NCI-H2196 treated with DMSO at 0.1 percent for 48 hours (cell line): Measurements from ENCODE around the gene ZFP92.

Experiments used
- DNase-seq: peaks from one replicate; lab custom pipeline; 2025; ENCODE audit not compliant: unreplicated experiment; lab: John Stamatoyannopoulos, UW

Gene ZFP92

DNA sequence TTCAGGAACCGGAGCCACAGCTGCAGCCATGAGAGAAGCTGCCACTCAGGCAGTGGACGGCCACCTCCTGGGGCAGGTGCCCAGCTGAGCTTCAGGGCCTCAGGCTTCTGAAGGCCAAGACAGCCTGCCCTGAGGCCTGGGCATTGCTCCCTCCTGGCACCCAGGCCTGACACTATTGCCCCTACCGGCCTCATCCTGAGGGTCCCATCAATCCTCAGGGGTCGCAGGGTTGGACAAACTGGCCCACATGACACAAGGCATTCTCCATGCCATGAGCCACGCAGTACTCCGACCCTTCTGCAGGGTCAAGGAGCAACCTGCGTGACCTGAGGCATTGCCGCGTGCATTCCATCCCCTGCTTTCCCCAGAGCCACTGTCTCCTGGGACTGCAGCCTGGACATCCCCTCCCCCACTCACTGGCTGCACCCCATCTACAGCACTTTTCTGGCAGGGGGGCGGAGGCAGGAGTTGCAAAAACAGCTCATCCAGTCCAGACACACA lies 3.0 kb upstream of the ZFP92 start:
- DNase-seq, result no peak

DNA sequence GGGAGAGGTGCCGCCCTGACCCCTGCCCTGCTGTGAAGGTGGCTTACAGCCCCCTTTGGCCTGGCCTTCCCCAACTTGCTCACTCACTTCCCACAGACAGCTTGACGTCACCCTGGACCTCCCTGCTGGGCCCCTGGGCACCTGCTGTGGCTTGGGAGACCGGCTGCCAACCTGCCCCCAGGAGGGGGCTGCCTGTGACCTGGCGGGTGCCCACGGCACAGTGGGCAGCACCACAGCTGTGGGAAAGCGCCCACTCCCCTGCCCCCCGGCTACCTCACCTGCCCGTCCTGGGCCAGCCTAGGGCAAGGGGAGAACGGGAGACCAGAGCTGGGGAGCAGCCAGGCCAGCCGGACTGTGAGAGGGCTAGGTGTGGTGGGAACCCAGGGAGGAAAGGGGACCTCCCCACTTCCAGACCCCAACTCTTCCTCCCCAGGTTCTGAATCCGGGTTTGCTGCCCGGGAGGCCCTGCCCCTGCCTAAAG lies 2.4 kb upstream of the ZFP92 start:
- no peak for DNase-seq

DNA sequence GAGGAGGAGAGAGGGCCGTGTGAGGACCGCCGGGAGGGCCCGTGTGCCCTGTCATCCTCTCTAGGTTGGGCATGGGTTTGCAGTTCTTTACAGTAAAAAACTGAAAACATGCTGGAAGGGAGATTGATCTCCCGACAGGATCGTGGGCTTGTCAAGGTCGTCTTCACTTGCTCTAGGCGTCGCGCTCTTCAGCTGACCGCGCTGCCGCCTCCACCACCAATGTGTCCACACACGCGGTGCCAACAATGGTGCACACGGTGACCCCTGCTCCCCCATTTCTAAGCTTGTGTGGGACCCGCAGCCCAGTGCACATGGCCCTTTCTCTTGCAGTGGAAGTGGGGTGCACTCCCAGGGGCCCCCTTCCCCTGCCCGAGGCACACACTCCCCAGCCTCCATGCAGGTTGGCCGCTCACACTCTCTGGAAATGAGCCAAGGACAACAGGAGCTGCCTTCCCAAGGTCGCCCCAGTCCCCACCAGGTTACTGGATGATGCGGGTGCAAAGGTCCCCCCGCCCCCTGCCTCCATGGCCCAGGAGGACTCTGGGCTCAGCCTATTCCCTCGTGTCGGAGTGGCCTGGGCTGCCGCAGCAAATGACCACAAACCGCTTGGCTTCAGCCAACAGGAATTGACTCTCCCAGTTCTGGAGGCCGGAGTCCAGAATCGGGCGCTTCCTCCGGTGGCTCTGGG lies 1.7 kb upstream of the ZFP92 start:
- no peak for DNase-seq

DNA sequence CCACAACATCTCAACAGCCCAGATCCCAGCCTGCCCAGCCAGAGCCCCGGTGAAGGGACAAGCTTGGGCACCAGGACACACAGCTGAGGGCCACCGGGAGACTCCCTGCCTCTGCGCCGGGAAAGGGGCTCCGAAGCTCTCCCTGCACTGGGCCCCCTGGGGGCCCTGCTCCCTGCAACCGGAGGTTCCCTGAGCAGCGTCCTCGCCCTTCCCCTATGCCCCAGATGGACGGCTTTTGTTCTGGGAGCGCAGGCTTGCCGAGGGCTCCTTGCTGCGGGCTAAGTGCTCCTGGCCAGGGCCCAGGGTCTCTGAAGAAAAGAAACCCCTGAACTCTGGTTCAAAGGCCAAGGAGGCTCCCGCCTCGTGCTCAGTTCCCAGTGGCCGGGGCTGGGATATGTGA lies 899 bp upstream of the ZFP92 start:
- DNase-seq, result no peak

DNA sequence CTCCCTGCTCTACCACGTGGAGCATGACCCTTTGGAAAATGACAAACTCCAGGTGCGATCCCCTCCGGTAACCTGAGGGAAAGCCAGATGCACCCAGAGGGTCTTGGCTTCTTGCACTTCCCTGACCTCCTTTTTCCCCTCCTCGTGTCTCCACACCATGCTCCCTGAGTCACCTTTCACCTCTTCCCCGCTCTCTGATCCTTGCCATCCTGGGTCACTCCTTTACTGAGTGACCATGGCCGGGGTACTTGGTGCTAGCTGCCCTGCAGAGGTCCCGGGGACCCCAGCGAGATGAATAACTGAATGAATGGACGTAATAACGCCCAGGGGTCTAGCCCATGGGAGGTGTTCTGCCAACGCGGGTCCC lies 401 bp upstream of the ZFP92 start:
- no peak for DNase-seq

DNA sequence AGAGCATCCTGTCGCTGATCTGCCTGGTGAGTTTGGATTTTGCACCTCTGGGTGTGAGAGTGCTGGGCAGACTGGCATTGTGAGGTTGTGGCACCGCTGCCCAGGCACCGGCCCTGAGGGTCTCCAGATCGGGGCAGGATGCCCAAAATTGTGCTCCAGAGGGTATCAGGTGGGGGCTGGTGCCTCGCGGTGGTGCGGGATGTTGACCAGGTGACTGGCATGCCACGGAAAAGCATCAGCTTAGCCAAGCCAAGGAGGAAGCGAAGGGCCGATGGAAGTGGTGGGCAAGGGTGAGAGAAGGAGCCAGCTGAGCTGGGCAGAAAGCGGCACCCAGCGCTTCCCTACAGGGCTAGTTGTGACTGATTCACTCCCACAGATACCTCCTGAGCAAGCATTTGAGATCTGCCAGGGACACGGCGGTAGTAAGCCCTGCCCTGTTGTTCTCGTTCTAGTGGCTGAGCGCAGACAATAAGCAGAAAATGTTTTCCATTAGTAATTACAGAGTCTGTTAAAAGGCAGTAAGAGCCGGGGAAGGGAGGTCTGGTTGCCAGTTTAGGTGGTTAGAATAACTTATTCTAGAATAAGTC lies 809 bp downstream of the ZFP92 start:
- no peak for DNase-seq

DNA sequence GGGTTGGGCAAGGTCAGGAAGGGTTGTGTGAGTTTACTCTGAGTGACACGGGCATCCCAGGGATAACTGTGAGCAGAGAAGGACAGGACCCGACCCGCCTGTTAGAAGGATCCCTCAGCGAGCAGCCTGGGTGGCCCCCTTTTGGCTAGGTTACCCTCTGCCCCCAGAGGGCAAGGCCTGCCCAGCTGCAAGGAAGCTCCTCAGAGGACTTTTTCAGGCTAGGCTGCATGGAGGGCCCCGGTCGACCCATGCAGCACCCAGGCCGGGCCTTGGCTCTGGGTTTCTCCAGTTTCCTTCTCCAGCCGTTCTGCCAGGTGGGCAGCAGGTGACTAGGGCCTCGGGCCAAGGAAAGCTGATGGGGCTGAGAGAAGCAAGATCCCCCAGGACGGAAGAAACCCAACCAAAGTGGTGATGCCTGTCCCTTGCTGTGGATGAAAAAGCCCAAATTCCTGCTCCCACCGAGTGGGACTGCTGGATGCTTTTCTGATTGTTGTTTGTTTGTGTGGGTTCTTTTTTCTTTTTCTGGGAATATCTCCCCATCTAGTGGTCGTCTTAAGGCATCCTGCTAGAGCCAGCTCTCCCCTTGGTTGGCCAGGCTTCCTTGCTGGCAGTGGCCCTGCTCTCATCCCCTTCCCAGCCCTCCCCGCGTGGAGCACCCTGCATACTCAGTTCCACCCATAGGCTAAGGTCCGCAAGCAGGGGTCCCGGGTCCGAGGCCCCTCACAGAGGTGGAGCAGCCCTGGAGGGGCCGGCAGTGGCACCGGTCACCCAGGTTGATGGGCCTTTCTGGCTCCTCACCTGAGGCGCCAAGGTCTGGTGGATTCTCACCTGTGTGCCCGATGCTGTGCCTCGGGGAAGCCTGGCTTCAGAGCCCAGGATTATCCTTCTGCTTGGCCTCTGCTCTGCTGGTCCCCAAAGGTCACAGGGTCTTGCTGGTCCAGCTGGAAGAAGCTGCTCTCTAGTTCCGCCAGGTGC lies 1.8 kb downstream of the ZFP92 start:
- DNase-seq, result no peak

DNA sequence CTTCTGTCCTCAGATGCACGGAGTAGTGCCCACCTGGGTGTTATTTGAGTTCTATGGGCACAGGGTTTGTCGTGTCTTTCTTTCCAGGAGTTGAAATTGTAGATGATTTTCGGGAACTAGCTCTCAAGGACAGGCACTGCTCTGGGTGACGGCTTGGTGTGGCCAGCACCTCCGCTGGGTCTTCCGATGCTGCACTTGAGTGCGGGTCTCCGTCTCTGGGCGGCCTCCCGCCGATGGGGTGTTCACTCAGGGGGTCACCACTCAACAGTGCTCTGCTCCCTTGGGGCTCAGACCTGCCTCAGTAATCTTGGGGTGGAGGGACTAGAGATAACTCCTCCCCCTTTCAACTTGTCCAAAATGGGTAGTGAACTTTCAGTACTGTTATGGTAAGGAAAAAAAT lies 2.5 kb downstream of the ZFP92 start:
- DNase-seq, result no peak

DNA sequence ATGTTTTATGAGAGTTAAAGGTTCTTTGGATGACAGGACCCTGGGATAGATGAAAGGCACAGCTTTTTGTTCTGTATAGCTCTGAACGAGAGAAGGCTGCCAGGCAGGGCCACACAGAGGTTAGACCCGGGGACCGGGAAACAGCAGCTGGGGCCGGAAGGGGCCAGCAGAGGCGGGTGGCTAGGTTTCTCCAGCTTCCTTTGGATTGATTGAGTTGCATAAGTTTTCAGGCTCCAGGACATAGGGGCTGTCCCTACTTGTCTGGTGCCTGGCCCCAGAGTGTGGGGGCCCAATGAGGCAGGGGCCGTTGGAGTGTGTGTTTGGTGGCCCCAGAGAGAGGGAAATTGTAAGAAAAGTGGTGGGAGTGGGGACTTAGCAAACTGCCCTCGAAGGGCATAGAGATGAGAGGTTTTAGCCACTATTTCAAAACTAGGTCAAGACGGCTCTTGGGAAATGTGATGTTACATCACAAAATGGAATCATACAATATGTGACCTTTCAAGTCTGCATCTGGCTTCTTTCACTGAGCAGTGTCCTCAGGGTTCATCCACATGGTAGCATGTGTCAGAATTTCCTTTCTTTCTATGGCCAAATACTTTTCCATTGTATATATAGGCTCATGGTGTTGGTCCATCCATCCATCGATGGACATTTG lies 3.7 kb downstream of the ZFP92 start:
- DNase-seq, result no peak

DNA sequence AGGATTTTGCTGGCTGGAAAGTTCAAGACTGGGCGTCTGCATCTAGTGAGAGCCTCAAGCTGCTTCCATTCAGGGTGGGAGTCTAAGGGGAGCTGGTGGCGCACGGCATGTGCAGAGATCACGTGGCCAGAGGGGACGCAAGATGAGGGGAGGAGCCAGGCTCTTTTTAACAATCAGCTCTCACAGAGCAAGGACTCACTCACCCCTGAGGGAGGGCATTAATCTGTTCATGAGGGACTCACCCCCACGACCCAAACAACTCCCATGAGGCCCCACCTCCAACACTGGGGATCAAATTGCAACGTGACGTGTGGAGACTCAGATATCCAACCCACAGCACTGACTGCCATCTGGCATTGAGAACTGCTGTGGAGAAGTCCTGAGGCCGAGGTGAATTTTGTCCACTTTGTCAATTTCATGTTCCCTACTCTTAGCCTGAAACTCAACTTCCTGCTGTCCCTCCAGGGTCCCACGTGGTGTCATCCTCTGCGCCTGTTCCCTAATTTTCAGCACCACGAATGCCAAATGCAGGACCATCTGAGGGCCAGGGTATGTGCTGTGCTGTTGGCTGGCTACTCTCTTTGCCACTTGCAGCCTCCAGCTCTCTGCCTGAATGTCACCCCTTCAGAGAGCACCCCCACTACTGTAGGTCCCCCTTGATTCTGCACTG lies 5.6 kb downstream of the ZFP92 start:
- no peak for DNase-seq

DNA sequence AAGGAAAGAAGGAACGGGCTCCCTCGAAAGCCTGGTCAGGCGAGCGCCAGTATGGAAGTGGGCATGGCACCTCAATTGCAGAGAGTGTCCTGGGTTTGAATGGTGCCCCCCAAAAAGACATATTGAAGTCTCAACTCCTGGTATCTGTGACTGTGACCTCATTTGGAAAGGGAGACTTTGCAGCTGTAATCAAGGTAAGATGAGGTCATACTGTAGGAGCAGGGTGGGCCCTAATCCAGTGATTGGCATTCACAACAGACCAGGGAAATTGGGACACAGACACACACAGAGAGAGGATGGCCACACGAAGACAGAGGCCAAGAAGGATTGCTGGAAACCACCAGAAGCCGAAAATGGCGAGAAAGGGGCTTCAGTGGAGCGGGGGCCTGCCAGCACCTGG lies 6.4 kb downstream of the ZFP92 start:
- DNase-seq, result no peak

DNA sequence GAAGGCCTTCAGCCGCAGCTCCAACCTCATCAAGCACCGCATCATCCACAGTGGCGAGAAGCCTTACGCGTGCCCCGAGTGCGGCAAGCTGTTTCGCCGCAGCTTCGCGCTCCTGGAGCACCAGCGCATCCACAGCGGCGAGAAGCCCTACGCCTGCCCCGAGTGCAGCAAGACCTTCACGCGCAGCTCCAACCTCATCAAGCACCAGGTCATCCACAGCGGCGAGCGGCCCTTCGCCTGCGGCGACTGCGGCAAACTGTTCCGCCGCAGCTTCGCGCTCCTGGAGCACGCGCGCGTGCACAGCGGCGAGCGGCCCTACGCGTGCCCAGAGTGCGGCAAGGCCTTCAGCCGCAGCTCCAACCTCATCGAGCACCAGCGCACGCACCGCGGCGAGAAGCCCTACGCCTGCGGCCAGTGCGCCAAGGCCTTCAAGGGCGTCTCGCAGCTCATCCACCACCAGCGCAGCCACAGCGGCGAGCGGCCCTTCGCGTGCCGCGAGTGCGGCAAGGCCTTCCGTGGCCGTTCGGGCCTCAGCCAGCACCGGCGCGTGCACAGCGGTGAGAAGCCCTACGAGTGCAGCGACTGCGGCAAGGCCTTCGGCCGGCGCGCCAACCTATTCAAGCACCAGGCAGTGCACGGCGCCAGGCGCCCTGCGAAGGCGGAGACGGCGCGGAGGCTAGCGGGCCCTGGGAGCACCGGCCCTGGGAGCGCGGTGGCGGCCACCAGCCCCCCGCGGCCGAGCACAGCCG lies 9.8 kb downstream of the ZFP92 start:
- no peak for DNase-seq

DNA sequence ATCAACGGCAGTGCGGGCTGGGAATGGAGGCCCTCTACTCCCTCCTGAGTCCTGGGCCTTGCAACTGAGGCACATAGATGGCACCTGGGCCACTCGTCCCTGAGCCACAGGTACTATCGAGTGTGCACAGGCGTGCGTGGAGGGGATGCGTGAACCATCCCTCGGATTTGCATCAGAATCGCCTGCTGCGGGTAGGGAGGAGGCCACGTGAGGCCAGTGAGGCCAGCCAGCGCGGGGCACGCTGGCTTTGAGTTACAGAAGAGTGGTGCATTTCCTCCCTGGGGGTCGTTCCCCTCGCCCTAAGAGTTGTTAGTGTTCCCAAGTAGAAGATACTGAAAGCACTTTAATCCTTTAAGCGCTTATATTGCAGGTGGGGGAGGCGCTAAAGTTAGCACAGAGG lies 10.6 kb downstream of the ZFP92 start:
- no peak for DNase-seq

DNA sequence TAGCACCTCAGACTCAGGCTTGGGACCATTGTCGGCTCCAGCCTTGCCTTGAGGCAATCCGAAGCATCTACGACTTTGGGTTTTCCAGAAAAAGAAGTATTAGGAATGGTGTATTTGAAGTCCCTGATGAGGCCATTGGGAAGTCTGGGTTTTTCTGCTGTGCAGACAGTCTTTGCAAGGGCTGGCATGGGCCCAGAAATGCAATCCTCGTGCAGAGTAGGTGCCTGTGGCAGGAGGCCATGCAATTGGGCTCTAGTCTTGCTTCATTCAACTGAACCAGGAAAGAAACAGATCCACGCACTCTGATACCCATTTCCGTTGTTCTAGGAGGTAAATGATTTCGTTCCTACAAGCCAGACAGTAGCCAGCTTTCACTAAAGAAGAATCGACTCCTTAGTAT lies 12.4 kb downstream of the ZFP92 start:
- no peak for DNase-seq

DNA sequence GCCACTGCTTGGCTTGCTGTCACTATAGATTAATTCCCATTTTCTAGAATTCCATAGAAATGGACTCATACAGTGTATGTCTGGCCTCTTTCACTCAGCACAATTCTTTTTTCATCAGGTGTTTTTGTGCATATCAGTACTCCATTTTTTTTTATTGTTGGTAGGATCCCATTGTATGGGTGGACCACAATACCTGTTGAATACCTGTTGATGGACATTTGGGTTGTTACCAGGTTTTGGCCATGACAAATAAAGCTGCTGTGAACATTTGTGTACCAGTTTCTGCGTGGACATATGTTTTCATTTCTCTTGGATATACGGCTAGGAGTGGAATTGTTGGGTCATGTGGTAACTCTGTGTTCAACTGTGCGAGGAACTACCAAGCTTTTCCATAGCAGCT lies 14.9 kb downstream of the ZFP92 start:
- no peak for DNase-seq

DNA sequence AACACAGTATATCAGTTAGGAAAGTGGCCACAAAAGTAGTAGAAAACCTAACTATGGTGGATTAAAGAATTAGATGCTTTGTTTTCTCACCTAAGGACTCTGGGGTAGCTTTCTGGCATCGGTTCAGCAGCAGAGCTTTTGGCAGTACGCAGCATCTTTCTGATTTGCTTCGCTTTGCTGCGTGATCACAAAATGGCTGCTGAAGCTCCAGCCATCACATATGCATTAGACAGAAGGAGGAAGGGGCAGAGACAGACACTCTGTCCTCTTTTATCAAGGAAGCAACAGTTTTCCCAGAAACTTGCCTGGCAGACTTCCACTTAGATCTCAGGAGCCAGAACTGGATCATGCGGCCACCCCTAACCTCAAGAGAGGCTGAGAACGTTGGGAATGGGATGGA lies 19.5 kb downstream of the ZFP92 start:
- no peak for DNase-seq

DNA sequence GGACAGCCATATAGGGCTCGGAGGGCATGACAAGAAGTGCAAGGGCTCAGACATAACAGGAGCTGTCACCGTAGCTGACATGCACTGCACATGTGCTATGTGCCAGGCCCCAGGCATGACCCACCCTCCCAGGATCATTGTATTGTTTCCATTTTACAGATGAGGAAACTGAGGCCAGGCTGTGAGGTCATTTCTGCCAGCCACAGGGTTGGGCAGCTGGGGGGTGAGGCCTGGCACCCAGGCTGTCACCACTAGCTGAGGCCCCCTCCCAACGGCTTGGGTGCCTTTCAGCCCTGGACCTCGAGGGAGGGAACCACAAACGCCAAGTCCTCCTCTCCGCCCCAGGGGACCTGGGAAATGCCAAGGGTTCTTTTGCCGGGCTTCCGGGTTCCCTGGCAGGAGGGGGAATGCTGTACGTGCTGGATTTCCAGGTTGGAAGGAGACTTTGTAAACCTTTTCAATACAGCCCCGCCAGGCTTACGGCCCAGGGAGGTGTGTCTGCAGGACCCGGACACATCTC lies 21.9 kb downstream of the ZFP92 start:
- DNase-seq, result no peak

DNA sequence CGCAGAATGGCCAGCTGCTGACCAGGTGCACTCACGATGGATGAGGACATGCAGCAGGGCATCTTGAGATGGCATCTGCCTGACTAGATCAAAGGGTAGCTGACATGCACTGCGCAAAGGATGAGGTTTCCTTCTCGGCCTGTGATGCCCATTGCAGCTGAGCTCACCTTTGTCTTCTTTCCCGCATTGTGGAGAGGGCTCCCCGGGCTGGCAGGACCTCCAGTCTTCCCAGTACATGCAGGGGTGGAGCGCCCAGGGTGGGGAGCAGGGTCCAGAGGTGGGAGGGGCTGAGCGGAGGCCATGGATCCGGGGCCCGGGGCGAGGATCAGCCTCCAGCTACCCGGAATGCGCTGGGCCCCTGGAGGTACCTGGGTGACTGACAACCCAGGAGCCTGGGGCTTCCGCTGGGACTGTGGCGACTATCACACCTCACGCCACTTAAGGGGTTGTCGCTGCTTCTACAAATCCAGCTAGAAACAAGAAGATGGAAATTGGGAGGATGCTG lies 22.6 kb downstream of the ZFP92 start:
- DNase-seq, result no peak

DNA sequence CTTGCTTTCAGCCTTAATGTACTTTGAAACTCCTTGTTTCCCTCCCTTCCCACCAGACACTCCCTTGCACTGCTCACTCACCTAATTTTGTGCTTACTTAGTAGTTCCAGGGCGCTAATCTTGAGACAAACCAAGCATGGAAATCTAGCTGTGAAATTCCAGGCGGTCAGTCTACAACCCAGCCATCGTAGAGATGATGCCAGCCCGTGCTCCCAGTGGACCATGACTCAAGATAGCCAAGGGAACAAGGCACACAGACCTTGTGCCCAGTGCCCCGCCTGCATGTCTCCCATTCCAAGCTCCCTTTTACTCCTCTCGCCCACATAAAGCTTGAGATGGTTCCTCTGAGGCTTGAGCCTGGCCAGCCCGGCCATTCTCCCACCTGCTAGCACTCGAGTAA lies 23.5 kb downstream of the ZFP92 start:
- DNase-seq, result no peak

DNA sequence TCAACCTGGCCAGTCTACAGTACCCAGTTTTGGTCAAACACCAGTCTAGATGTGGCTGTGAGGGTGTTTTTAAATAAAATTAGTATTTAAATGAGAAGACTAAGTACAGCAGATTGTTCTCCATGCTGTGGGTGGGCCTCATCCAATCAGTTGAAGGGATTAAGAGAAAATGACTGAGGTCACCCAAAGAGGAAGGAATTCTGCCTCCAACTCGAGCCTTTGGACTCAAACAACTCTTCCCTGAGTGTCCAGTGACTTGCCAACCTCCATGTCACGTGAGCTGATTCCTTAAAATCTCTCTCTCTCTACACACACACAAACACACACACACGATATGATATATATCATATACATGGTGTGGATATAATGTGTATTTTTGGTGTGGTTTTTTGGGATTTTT lies 24.6 kb downstream of the ZFP92 start:
- DNase-seq, result no peak
